ENCODE measurements around the gene LIPK.

Gene LIPK

GRCh38 chr10:88769384-88769783 is 63.3 kb downstream of the LIPK start:
- H3K4me3 ChIP-seq (replicated peaks; ENCODE audit: low read depth, low read length), result no peak overlapping the region
- no peaks in the 10 kb centered on the region for H3K36me3 ChIP-seq (ENCODE audit: control insufficient read depth, insufficient read depth, low read length)
- no peaks in the 10 kb centered on the region for H3K27me3 ChIP-seq (replicated peaks; ENCODE audit: control insufficient read depth, insufficient read depth, low read length)
- TF ChIP-seq, protein P1, sequence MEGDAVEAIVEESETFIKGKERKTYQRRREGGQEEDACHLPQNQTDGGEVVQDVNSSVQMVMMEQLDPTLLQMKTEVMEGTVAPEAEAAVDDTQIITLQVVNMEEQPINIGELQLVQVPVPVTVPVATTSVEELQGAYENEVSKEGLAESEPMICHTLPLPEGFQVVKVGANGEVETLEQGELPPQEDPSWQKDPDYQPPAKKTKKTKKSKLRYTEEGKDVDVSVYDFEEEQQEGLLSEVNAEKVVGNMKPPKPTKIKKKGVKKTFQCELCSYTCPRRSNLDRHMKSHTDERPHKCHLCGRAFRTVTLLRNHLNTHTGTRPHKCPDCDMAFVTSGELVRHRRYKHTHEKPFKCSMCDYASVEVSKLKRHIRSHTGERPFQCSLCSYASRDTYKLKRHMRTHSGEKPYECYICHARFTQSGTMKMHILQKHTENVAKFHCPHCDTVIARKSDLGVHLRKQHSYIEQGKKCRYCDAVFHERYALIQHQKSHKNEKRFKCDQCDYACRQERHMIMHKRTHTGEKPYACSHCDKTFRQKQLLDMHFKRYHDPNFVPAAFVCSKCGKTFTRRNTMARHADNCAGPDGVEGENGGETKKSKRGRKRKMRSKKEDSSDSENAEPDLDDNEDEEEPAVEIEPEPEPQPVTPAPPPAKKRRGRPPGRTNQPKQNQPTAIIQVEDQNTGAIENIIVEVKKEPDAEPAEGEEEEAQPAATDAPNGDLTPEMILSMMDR (IDR thresholded peaks at IDR 0.05; ENCODE audit: insufficient read depth, low read length, poor library complexity, severe bottlenecking), result no peak
- DNase-seq (ENCODE audit: extremely low read depth, insufficient read length), result no peak

GRCh38 chr10:88781206-88781605 is 75.2 kb downstream of the LIPK start:
- no peak for DNase-seq (ENCODE audit: extremely low read depth, insufficient read length)
- no peaks in the 10 kb centered on the region for H3K27me3 ChIP-seq (replicated peaks; ENCODE audit: control insufficient read depth, insufficient read depth, low read length)
- TF ChIP-seq, protein P1 (IDR thresholded peaks at IDR 0.05; ENCODE audit: insufficient read depth, low read length, poor library complexity, severe bottlenecking), result no peak
- no peaks in the 10 kb centered on the region for H3K36me3 ChIP-seq (ENCODE audit: control insufficient read depth, insufficient read depth, low read length)
- H3K4me3 ChIP-seq (replicated peaks; ENCODE audit: low read depth, low read length), result no peak overlapping the region

DNA sequence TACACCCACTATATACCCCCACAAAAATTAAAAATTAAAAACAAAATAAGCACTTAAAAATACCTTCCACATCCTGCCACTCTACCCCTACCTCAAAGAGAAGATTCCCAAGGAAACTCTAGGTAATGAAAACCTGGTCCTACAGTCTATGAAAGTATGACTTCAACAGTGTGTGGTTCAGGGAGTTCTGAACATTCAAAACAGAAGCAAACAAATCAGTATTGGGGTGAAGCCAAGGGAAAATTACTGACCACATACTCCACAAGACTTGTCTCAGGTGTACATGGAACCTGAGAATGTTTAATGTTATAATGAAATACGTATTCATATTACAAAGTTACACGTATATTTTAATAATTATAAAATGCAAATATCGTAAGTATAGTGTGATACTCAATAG is 76.2 kb downstream of the LIPK start:
- no peak overlapping the region for H3K4me3 ChIP-seq (replicated peaks; ENCODE audit: low read depth, low read length)
- H3K36me3 ChIP-seq (ENCODE audit: control insufficient read depth, insufficient read depth, low read length), result no peaks in the 10 kb centered on the region
- no peaks in the 10 kb centered on the region for H3K27me3 ChIP-seq (replicated peaks; ENCODE audit: control insufficient read depth, insufficient read depth, low read length)
- TF ChIP-seq, protein P1 (IDR thresholded peaks at IDR 0.05; ENCODE audit: insufficient read depth, low read length, poor library complexity, severe bottlenecking), result no peak
- no peak for DNase-seq (ENCODE audit: extremely low read depth, insufficient read length)

- Histone ChIP-seq H3K27me3 (replicated peaks; ENCODE audit: control insufficient read depth, insufficient read depth, low read length) (no peaks in the 10 kb centered on the region), H3K4me3 (replicated peaks; ENCODE audit: low read depth, low read length) (no peak overlapping the region), H3K36me3 (ENCODE audit: control insufficient read depth, insufficient read depth, low read length) (no peaks in the 10 kb centered on the region)
- no peak for DNase-seq (ENCODE audit: extremely low read depth, insufficient read length)
- TF ChIP-seq, protein P1 (IDR thresholded peaks at IDR 0.05; ENCODE audit: insufficient read depth, low read length, poor library complexity, severe bottlenecking), result no peak
These were observed 77.7 kb downstream of the LIPK start for GRCh38 chr10:88783724-88784123.

GRCh38 chr10:88786032-88786770 is 80.2 kb downstream of the LIPK start:
- TF ChIP-seq, protein P1 (IDR thresholded peaks at IDR 0.05; ENCODE audit: insufficient read depth, low read length, poor library complexity, severe bottlenecking), result no peak
- DNase-seq (ENCODE audit: extremely low read depth, insufficient read length), result no peak
- Histone ChIP-seq H3K27me3 (replicated peaks; ENCODE audit: control insufficient read depth, insufficient read depth, low read length) (no peaks in the 10 kb centered on the region), H3K36me3 (ENCODE audit: control insufficient read depth, insufficient read depth, low read length) (no peaks in the 10 kb centered on the region), H3K4me3 (replicated peaks; ENCODE audit: low read depth, low read length) (no peak overlapping the region)

- Histone ChIP-seq H3K36me3 (ENCODE audit: control insufficient read depth, insufficient read depth, low read length) (no peaks in the 10 kb centered on the region), H3K4me3 (replicated peaks; ENCODE audit: low read depth, low read length) (no peak overlapping the region), H3K27me3 (replicated peaks; ENCODE audit: control insufficient read depth, insufficient read depth, low read length) (no peaks in the 10 kb centered on the region)
- TF ChIP-seq, protein P1 (IDR thresholded peaks at IDR 0.05; ENCODE audit: insufficient read depth, low read length, poor library complexity, severe bottlenecking), result no peak
- no peak for DNase-seq (ENCODE audit: extremely low read depth, insufficient read length)
These were observed 81.4 kb downstream of the LIPK start for GRCh38 chr10:88787463-88787862.

Measured in GM06990 (cell line).